GM12878 (cell line): ENCODE measurements around the gene PIP4K2B. TPM values are rescaled to one million over a fixed set of nuclear protein-coding genes. Genes with fewer than 3 reads are reported as not detected.

ENCODE experiments used
- ATAC-seq: fragments of 200-7000 bp; cut with Tn5 transposase; 3 replicates; pipeline ENCODE4 v1.9.1; 2020; ENCODE audit warnings: mild to moderate bottlenecking, moderate library complexity
- BruUV-seq: library from RNA; stranded (reverse); fragments of 400-500 nt; replicated peaks from 2 replicates; lab custom pipeline; 2021; lab: Mats Ljungman, UMichigan
- CTCF ChIA-PET: fragments of 300-600 bp; sonication (Branson Sonifier 250); formaldehyde crosslinking; extraction: SDS; loops from one replicate; lab custom pipeline; 2021; ENCODE audit warnings: inconsistent platforms; lab: Yijun Ruan, JAX
- POLR2A ChIA-PET: fragments of 350-600 bp; formaldehyde crosslinking; extraction: SDS; loops from one replicate; lab custom pipeline; 2021; ENCODE audit warnings: inconsistent platforms; lab: Charles Lee
- RAD21 ChIA-PET: fragments of 300-600 bp; sonication (Branson Sonifier 250); formaldehyde crosslinking; loops from one replicate; lab custom pipeline; 2023; ENCODE audit warnings: antibody characterized with exemption; ENCODE audit not compliant: unreplicated experiment; lab: Charles Lee
- SMC1A ChIA-PET: fragments of 300-600 bp; sonication (Branson Sonifier 250); formaldehyde crosslinking; loops from one replicate; lab custom pipeline; 2023; ENCODE audit not compliant: unreplicated experiment, uncharacterized antibody; lab: Charles Lee
- DNase-seq: peaks from one replicate; pipeline ENCODE4 v3.0.0-alpha.2; 2011; ENCODE audit warnings: low read depth, low spot score
- FAIRE-seq: peaks from 3 replicates; lab custom pipeline; 2011; peaks lifted over from hg19 to GRCh38; lab: Jason Lieb, UNC
- H2AFZ ChIP-seq: 2 replicates; pipeline ENCODE4 v1.6.0; 2011; ENCODE audit warnings: low read depth, low read length, control low read depth; ENCODE audit not compliant: control insufficient read depth
- H3K27ac ChIP-seq: 2 replicates; pipeline ENCODE4 v1.5.1; 2011; ENCODE audit warnings: control low read depth; ENCODE audit not compliant: control insufficient read depth, insufficient read depth
- H3K27me3 ChIP-seq, 2 experiments: replicated peaks in 1 of 2; 2 replicates each; pipeline versions ENCODE4 v1.6.0 to v1.6.1; 2011; ENCODE audit warnings: low read length in 1 of 2; ENCODE audit not compliant: control insufficient read depth in 2 of 2, insufficient read depth in 2 of 2
- H3K36me3 ChIP-seq, 2 experiments: 2 replicates each; pipeline ENCODE4 v1.5.1; 2011; ENCODE audit warnings: low read length in 1 of 2; ENCODE audit not compliant: control insufficient read depth in 2 of 2, insufficient read depth in 2 of 2
- H3K4me1 ChIP-seq: 2 replicates; pipeline ENCODE4 v1.6.1; 2011; ENCODE audit warnings: mild to moderate bottlenecking, low read length, moderate library complexity, mixed read lengths; ENCODE audit not compliant: control insufficient read depth, insufficient read depth
- H3K4me2 ChIP-seq: 2 replicates; pipeline ENCODE4 v1.6.0; 2011; ENCODE audit warnings: control low read depth; ENCODE audit not compliant: control insufficient read depth, insufficient read depth
- H3K4me3 ChIP-seq: fragments of 200-600 bp; sonication (generic); 2 replicates; pipeline ENCODE4 v1.5.1; 2016
- H3K79me2 ChIP-seq: 2 replicates; pipeline ENCODE4 v1.6.0; 2011; ENCODE audit warnings: low read length; ENCODE audit not compliant: control insufficient read depth, insufficient read depth
- H3K9ac ChIP-seq: 2 replicates; pipeline ENCODE4 v1.8.0; 2011; ENCODE audit warnings: low read length, control low read depth, mixed read lengths; ENCODE audit not compliant: control insufficient read depth, insufficient read depth
- H3K9me3 ChIP-seq: replicated peaks from 3 replicates; pipeline ENCODE4 v1.5.1; 2011; ENCODE audit warnings: mild to moderate bottlenecking, low read length; ENCODE audit not compliant: control insufficient read depth, insufficient read depth
- H4K20me1 ChIP-seq: 2 replicates; pipeline ENCODE4 v1.6.0; 2011; ENCODE audit not compliant: control insufficient read depth, insufficient read depth
- BCLAF1 ChIP-seq: fragments of 450-650 bp; IDR thresholded peaks from 2 replicates; pipeline ENCODE4 v1.6.1; 2017; ENCODE audit warnings: antibody characterized with exemption, mild to moderate bottlenecking, moderate library complexity
- DPF2 ChIP-seq: fragments of 450-650 bp; IDR thresholded peaks from 2 replicates; pipeline ENCODE4 v1.6.1; 2017; ENCODE audit warnings: mild to moderate bottlenecking
- FOXK2 ChIP-seq: fragments of 450-650 bp; IDR thresholded peaks from 2 replicates; pipeline ENCODE4 v1.6.1; 2017; ENCODE audit warnings: mild to moderate bottlenecking, moderate library complexity
- MAX ChIP-seq: IDR thresholded peaks from 2 replicates; pipeline ENCODE4 v1.6.1; 2012; ENCODE audit warnings: low read depth, low read length, improper control_type of control experiment
- MXI1 ChIP-seq: fragments of 150-350 bp; IDR thresholded peaks from 2 replicates; pipeline ENCODE4 v1.6.1; 2011; ENCODE audit warnings: low read depth, mild to moderate bottlenecking, inconsistent platforms, low read length, improper control_type of control experiment
- NR2C1 ChIP-seq: fragments of 450-650 bp; IDR thresholded peaks from 2 replicates; pipeline ENCODE4 v1.6.1; 2017; ENCODE audit warnings: antibody characterized with exemption, mild to moderate bottlenecking, moderate library complexity
- PML ChIP-seq: IDR thresholded peaks from 2 replicates; pipeline ENCODE4 v1.6.1; 2012; ENCODE audit warnings: low read length, inconsistent platforms
- RUNX3 ChIP-seq: IDR thresholded peaks from 2 replicates; pipeline ENCODE4 v1.6.1; 2012; ENCODE audit warnings: low read length, inconsistent platforms
- SIN3A ChIP-seq: IDR thresholded peaks from 2 replicates; pipeline ENCODE4 v1.6.1; 2012; ENCODE audit warnings: low read depth, low read length, improper control_type of control experiment
- WGBS: methylation state at CpG from one replicate; pipeline ENCODE4 v1.1.6; 2016; ENCODE audit warnings: low lambda C conversion rate; ENCODE audit not compliant: insufficient replicate concordance, insufficient coverage; ENCODE audit errors: missing lambda C conversion rate; 5-methylcytosine and 5-hydroxymethylcytosine counted together
- in situ Hi-C: fragments of 300-500 bp; cut with MboI; formaldehyde crosslinking; loops from 9 replicates; pipeline ENCODE4 v1.14.3; 2018; ENCODE audit warnings: mixed read lengths
- intact Hi-C: fragments of 100-400 bp; cut with micrococcal nuclease; formaldehyde crosslinking; loops from one replicate; pipeline ENCODE4 v1.14.2; 2022; ENCODE audit not compliant: unreplicated experiment
- polyA plus RNA-seq, 11 experiments: library from polyadenylated mRNA; depleted of rRNA in 4 of 11; unstranded in 6 of 11; stranded (reverse) in 5 of 11; fragments of >200 nt; fragmentation: Nextera tagmentation in 4 of 11; fragmentation: Illumina TruSeq in 1 of 11; extraction: Ambion mirVana in 4 of 11; extraction: Trizol in 1 of 11; gene quantifications; 1 replicate in 1 of 11; 2 replicates in 10 of 11; pipeline versions ENCODE4 v1.2.1 to v1.2.3, GENCODE V29; 2011 to 2016; ENCODE audit warnings: inconsistent platforms in 2 of 11, missing spikeins in 2 of 11, low read depth in 1 of 11
- total RNA-seq, 4 experiments: library from RNA; depleted of rRNA in 3 of 4; stranded (reverse); fragments of >200 nt in 3 of 4; fragmentation: Illumina TruSeq in 1 of 4; extraction: Trizol in 1 of 4; gene quantifications; 2 replicates each; pipeline versions ENCODE4 v1.2.1 to v1.2.3, GENCODE V29; 2013 to 2021

The PIP4K2B gene
- total and polyA plus RNA-seq, 10 of the 15 experiments (the other 5 are each of a cell fraction or from before 2014, with no cell fraction given): 3.8 to 30.3 (median 18.2) TPM

- TF ChIP-seq MXI1 (peak; percentile 78; the same call in 1 of the 2 replicates), PML (no peak), DPF2 (no peak; the same call in 1 of the 2 replicates), FOXK2 (peak; percentile 88), BCLAF1 (peak; percentile 73; the same call in 1 of the 2 replicates), SIN3A (0 out of 2 replicates have a peak, but pooled peaks have one; percentile 64), MAX (peak; percentile 66)
Observed at GRCh38 chr17:38798614-38799500, 499 bp downstream of the PIP4K2B start (continued).

GRCh38 chr17:38797828-38798227, 1.5 kb downstream of the PIP4K2B start:
- no peak for FAIRE-seq
- Histone ChIP-seq H3K27me3 (no peaks in the 10 kb centered on the region), H3K9ac (peak overlapping the region; percentile 84)

More at GRCh38 chr17:38797828-38798227, 1.5 kb downstream of the PIP4K2B start:
- Histone ChIP-seq H4K20me1 (no peaks in the 10 kb centered on the region), H3K27ac (peak overlapping the region; percentile 59), H3K4me2 (peak overlapping the region; percentile 88), H3K79me2 (peaks cover 35% of the 10 kb centered on the region), H2AFZ (no peak overlapping the region), H3K9me3 (no peaks in the 10 kb centered on the region), H3K4me1 (peaks cover 11% of the 10 kb centered on the region), H3K4me3 (peak overlapping the region; percentile 85), H3K36me3 (peaks cover 7 to 8% of the 10 kb centered on the region in 2 experiments)
- in situ Hi-C loops: no loop called here
- 52% methylated on average over 6 of the region's 6 CpGs for WGBS
- ChIA-PET CTCF (interaction anchor here (1.0 to 1.9 kb wide), 6 partner anchors 47 to 446 kb away, joined by 3 to 6 read pairs (median 4); no protein-coding TSS in a partner anchor), SMC1A (interaction anchor here (0.7 to 1.5 kb wide), 7 partner anchors 40 to 128 kb away, joined by 3 to 5 read pairs (median 3); partner anchors contain the start of genes LASP1 and LASP1NB), RAD21 (interaction anchor here (0.9 to 1.4 kb wide), 4 partner anchors 47 to 240 kb away, joined by 3 to 4 read pairs (median 4); partner anchors contain the start of genes LASP1 and RPL23), POLR2A (interaction anchor here (1.0 to 2.4 kb wide), 4 partner anchors 28 to 71 kb away, joined by 3 to 7 read pairs (median 4); no protein-coding TSS in a partner anchor)
- TF ChIP-seq NR2C1 (no peak), RUNX3 (peak; percentile 53; the same call in 1 of the 2 replicates)
- intact Hi-C loops: loop anchor here (2.0 to 5.0 kb wide), 2 partner anchors 45 to 354 kb away; partner anchors contain the start of genes PLXDC1 and PSMB3
- BruUV-seq: TSS peak; percentile 56
- DNase-seq (no peak), ATAC-seq (no peak)
